A549 (cell line): ENCODE measurements around the gene CTIF. TPM values are rescaled to one million over a fixed set of nuclear protein-coding genes. Genes with fewer than 3 reads are reported as not detected.

ENCODE experiments used
- ATAC-seq, 2 experiments: fragments of 200-7000 bp in 1 of 2; fragments of >200 bp in 1 of 2; cut with Nextera tagmentation in 1 of 2; cut with Tn5 transposase in 1 of 2; 3 replicates each; pipeline versions ENCODE4 v1.8.0 to v1.9.1; 2018 to 2020; ENCODE audit warnings: mild to moderate bottlenecking in 1 of 2, moderate library complexity in 1 of 2
- CTCF ChIA-PET: fragments of 300-600 bp; sonication (Branson Sonifier 250); formaldehyde crosslinking; extraction: SDS; loops from one replicate; lab custom pipeline; 2021; ENCODE audit warnings: antibody characterized with exemption, inconsistent platforms; lab: Yijun Ruan, JAX
- POLR2A ChIA-PET: fragments of 350-600 bp; formaldehyde crosslinking; extraction: SDS; loops from one replicate; lab custom pipeline; 2021; ENCODE audit warnings: antibody characterized with exemption, inconsistent platforms; lab: Yijun Ruan, JAX
- DNase-seq, 2 experiments: peaks; one replicate each; pipeline versions ENCODE4 v3.0.0 to v3.0.0-alpha.2; 2011 to 2016; ENCODE audit warnings: low read depth in 1 of 2, low spot score in 1 of 2
- FAIRE-seq: peaks from 2 replicates; lab custom pipeline; 2011; peaks lifted over from hg19 to GRCh38; lab: Jason Lieb, UNC
- H3K27ac ChIP-seq, 2 experiments: fragments of >200 bp; sonication (Bioruptor Twin); formaldehyde crosslinking; 3 replicates each; pipeline ENCODE4 v1.5.1; 2016 to 2017
- H3K4me1 ChIP-seq: fragments of >200 bp; sonication (Bioruptor Twin); formaldehyde crosslinking; 3 replicates; pipeline ENCODE4 v1.6.1; 2016
- H3K4me2 ChIP-seq: fragments of >200 bp; sonication (Bioruptor Twin); formaldehyde crosslinking; 3 replicates; pipeline ENCODE4 v1.6.1; 2016
- H3K4me3 ChIP-seq: fragments of >200 bp; sonication (Bioruptor Twin); formaldehyde crosslinking; 3 replicates; pipeline ENCODE4 v1.5.1; 2016
- H3K9me3 ChIP-seq: fragments of >200 bp; sonication (Bioruptor Twin); formaldehyde crosslinking; 3 replicates; pipeline ENCODE4 v1.6.1; 2016
- ATOH8 ChIP-seq: fragments of 250-450 bp; sonication (Bioruptor Pico); IDR thresholded peaks from 2 replicates; pipeline ENCODE4 v1.5.0; 2020; ENCODE audit warnings: low read depth, mild to moderate bottlenecking, moderate library complexity
- CBX8 ChIP-seq: fragments of 200-600 bp; sonication (generic); IDR thresholded peaks from 2 replicates; pipeline ENCODE4 v1.6.1; 2016
- CEBPB ChIP-seq, 2 experiments: fragments of >200 bp in 1 of 2; sonication (Bioruptor Twin) in 1 of 2; formaldehyde crosslinking in 1 of 2; IDR thresholded peaks; 2 replicates each; pipeline ENCODE4 v1.6.1; 2012 to 2016
- CHD4 ChIP-seq: fragments of 200-600 bp; sonication (generic); IDR thresholded peaks from 2 replicates; pipeline ENCODE4 v1.6.1; 2016; ENCODE audit warnings: antibody characterized with exemption, mild to moderate bottlenecking, borderline replicate concordance
- CTCF ChIP-seq: fragments of >200 bp; sonication (Bioruptor Twin); formaldehyde crosslinking; IDR thresholded peaks from 3 replicates; pipeline ENCODE4 v1.5.1; 2016
- E2F6 ChIP-seq: IDR thresholded peaks from 2 replicates; pipeline ENCODE4 v1.6.1; 2012; ENCODE audit warnings: low read depth, borderline replicate concordance
- EHF ChIP-seq: fragments of 250-450 bp; sonication (Bioruptor Pico); IDR thresholded peaks from 2 replicates; pipeline ENCODE4 v1.5.0; 2020; ENCODE audit warnings: mild to moderate bottlenecking
- ESRRA ChIP-seq: fragments of 150-350 bp; IDR thresholded peaks from 2 replicates; pipeline ENCODE4 v1.6.1; 2014; ENCODE audit warnings: mild to moderate bottlenecking, low read length, borderline replicate concordance
- FOSB ChIP-seq: fragments of 250-450 bp; sonication (Bioruptor Pico); IDR thresholded peaks from 2 replicates; pipeline ENCODE4 v1.5.0; 2020; ENCODE audit warnings: mild to moderate bottlenecking, moderate library complexity
- HES2 ChIP-seq: fragments of >200 bp; sonication (Bioruptor Twin); formaldehyde crosslinking; IDR thresholded peaks from 2 replicates; pipeline ENCODE4 v1.6.1; 2016
- HMGXB4 ChIP-seq: fragments of 250-450 bp; sonication (Bioruptor Pico); IDR thresholded peaks from 2 replicates; pipeline ENCODE4 v1.5.0; 2021; ENCODE audit warnings: mild to moderate bottlenecking, moderate library complexity, borderline replicate concordance
- HOXA7 ChIP-seq: fragments of 250-450 bp; sonication (Bioruptor Pico); IDR thresholded peaks from 2 replicates; pipeline ENCODE4 v1.5.0; 2020; ENCODE audit warnings: mild to moderate bottlenecking, moderate library complexity
- HOXB13 ChIP-seq: fragments of 250-450 bp; sonication (Bioruptor Pico); IDR thresholded peaks from 2 replicates; pipeline ENCODE4 v1.5.0; 2020; ENCODE audit warnings: low read depth, mild to moderate bottlenecking, moderate library complexity
- NPAS2 ChIP-seq: fragments of 250-450 bp; sonication (Bioruptor Pico); IDR thresholded peaks from 2 replicates; pipeline ENCODE4 v1.8.0; 2022; ENCODE audit warnings: mild to moderate bottlenecking, moderate library complexity, borderline replicate concordance
- PBX3 ChIP-seq: IDR thresholded peaks from 2 replicates; pipeline ENCODE4 v1.6.1; 2012
- RCOR1 ChIP-seq: fragments of 150-350 bp; IDR thresholded peaks from 2 replicates; pipeline ENCODE4 v1.6.1; 2014; ENCODE audit warnings: antibody characterized with exemption, low read length, low read depth
- REST ChIP-seq: fragments of 200-600 bp; sonication (generic); IDR thresholded peaks from 2 replicates; pipeline ENCODE4 v1.6.1; 2016; ENCODE audit warnings: antibody characterized with exemption, mild to moderate bottlenecking, moderate library complexity
- RNF2 ChIP-seq: fragments of 200-600 bp; sonication (generic); IDR thresholded peaks from 2 replicates; pipeline ENCODE4 v1.6.1; 2016; ENCODE audit warnings: low read depth, mild to moderate bottlenecking, antibody characterized with exemption, moderate library complexity, borderline replicate concordance
- SREBF2 ChIP-seq: fragments of 450-650 bp; IDR thresholded peaks from 2 replicates; pipeline ENCODE4 v1.6.1; 2014; ENCODE audit warnings: mild to moderate bottlenecking, moderate library complexity
- TP53 ChIP-seq: fragments of 250-450 bp; sonication (Bioruptor Pico); IDR thresholded peaks from 2 replicates; pipeline ENCODE4 v1.5.0; 2021; ENCODE audit warnings: mild to moderate bottlenecking, moderate library complexity
- USF2 ChIP-seq: fragments of 450-650 bp; IDR thresholded peaks from 2 replicates; pipeline ENCODE4 v1.6.1; 2014; ENCODE audit warnings: antibody characterized with exemption
- ZC3H11A ChIP-seq: fragments of 450-650 bp; IDR thresholded peaks from 2 replicates; pipeline ENCODE4 v1.6.1; 2014; ENCODE audit warnings: antibody characterized with exemption, mild to moderate bottlenecking
- WGBS: methylation state at CpG from one replicate; pipeline ENCODE4 v1.1.6; 2017; ENCODE audit errors: missing lambda C conversion rate; 5-methylcytosine and 5-hydroxymethylcytosine counted together
- polyA plus RNA-seq, 4 experiments: library from polyadenylated mRNA; depleted of rRNA in 3 of 4; stranded (reverse); fragments of >200 nt; fragmentation: RNase III in 1 of 4; extraction: RNeasy Plus Mini Kit Qiagen cat#74134 plus additional on column Dnase treatment in 1 of 4; gene quantifications; 2 replicates in 3 of 4; 3 replicates in 1 of 4; pipeline ENCODE4 v1.2.3, GENCODE V29; 2011 to 2017

CTIF gene
- polyA plus RNA-seq, 2 of the 4 experiments (the other 2 are of a cell fraction): 17.0 to 24.7 TPM

GRCh38 chr18:48785736-48786454, 247.1 kb downstream of the CTIF start (continued):
- TF ChIP-seq REST (no peak), ZC3H11A (no peak), HOXA7 (CRISPR knock-in tag) (no peak), SREBF2 (no peak)

- DNase-seq (no peak), FAIRE-seq (no peak), ATAC-seq (no peak)
- H3K4me1 ChIP-seq: no peaks in the 10 kb centered on the region
- no peaks in the 10 kb centered on the region for H3K9me3 ChIP-seq
- no peak overlapping the region for H3K4me2 ChIP-seq
- TF ChIP-seq RCOR1 (no peak), CHD4 (no peak), SREBF2 (no peak), EHF (CRISPR knock-in tag) (no peak), CBX8 (no peak), TP53 (CRISPR knock-in tag) (no peak), HMGXB4 (CRISPR knock-in tag) (no peak), HOXB13 (no peak), ZC3H11A (no peak), ESRRA (no peak), NPAS2 (CRISPR knock-in tag) (no peak), ATOH8 (CRISPR knock-in tag) (no peak), PBX3 (no peak), CEBPB (IDR thresholded peaks at IDR 0.05) (no peak), CTCF (no peak), E2F6 (no peak), RNF2 (no peak), HES2 (no peak), USF2 (no peak), FOSB (no peak)
- CTCF ChIA-PET: interaction anchor here (0.7 kb wide), 1 partner anchor 10 kb away, joined by 3 read pairs; no protein-coding TSS in a partner anchor
- 87% methylated on average over 7 of the region's 10 CpGs for WGBS
- H3K27ac ChIP-seq: no peak overlapping the region
- POLR2A ChIA-PET: no interaction called here
- no peak overlapping the region for H3K4me3 ChIP-seq
Observed at GRCh38 chr18:48786455-48787202, 247.8 kb downstream of the CTIF start.
